ENCODE measurements around the gene DNM1.
"Not testable (repeated sequence)": the region's sequence is repeated elsewhere in the genome, so short reads cannot be mapped to it uniquely, and the experiment has no call there.

Gene DNM1

DNA sequence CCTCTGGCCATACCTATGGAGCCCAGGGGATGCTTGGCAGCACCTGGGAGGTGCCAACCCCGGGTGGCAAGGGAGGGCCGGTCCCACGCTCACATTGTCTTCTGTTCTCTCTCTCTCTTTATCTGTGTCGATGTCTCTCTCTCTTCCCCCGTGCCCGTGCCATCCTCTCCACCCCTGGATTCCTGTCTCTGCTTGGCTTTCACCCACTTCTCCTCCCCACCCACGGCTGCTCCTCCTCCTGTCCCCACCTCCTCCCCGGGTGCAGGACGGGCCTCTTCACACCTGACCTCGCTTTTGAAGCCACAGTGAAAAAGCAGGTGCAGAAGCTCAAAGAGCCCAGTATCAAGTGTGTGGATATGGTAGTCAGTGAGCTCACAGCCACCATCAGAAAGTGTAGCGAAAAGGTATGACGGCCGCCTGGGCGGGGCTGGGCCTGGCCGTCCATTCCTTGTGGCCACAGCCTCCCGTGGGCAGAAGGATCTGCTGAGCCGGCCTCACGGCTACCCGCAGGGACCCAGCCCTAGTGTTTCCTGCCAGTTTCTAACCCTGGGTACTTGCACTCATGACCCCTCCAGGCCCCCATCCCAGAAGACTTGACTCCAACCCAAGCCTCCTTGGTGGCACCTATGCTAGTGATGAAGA, 22.7 kb downstream of the DNM1 start:
- no peak for DNase-seq (ENCODE audit: low read depth)

DNA sequence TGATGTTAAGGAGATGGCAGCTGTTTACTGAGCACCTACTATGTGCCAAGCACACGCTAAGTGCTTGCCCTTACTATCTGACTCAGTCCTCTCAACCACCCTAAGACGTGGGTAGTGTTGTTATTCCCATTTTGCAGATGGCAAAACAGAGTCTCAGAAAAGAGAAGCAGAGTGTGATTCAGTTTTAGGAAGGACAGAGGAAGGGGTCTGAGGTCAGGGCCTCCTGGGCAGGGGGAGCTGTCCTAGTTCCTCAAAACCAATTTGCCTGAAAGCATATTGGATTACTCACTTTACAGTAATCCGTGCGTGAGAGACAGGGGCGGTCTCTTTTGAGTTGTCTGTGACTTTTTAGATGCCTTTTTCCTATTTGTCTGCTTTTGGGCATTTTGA, 23.2 kb downstream of the DNM1 start:
- DNase-seq (ENCODE audit: low read depth) = no peak

DNA sequence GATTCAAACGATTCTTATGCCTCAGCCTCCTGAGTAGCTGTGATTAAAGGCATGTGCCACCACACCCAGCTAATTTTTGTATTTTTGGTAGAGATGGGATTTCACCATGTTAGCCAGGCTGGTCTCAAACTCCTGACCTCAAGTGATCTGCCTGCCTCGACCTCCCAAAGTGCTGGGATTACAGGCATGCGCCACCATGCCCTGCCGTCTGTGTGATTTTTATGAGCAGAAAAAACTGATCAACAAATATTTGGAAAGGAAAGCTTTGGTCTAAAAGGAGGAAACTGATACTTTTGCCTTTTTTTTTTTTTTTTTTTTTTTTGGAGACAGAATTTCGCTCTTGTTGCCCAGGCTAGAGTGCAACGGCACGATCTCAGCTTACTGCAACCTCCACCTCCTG, 27.7 kb downstream of the DNM1 start:
- not testable (repeated sequence) for DNase-seq (ENCODE audit: low read depth)

DNA sequence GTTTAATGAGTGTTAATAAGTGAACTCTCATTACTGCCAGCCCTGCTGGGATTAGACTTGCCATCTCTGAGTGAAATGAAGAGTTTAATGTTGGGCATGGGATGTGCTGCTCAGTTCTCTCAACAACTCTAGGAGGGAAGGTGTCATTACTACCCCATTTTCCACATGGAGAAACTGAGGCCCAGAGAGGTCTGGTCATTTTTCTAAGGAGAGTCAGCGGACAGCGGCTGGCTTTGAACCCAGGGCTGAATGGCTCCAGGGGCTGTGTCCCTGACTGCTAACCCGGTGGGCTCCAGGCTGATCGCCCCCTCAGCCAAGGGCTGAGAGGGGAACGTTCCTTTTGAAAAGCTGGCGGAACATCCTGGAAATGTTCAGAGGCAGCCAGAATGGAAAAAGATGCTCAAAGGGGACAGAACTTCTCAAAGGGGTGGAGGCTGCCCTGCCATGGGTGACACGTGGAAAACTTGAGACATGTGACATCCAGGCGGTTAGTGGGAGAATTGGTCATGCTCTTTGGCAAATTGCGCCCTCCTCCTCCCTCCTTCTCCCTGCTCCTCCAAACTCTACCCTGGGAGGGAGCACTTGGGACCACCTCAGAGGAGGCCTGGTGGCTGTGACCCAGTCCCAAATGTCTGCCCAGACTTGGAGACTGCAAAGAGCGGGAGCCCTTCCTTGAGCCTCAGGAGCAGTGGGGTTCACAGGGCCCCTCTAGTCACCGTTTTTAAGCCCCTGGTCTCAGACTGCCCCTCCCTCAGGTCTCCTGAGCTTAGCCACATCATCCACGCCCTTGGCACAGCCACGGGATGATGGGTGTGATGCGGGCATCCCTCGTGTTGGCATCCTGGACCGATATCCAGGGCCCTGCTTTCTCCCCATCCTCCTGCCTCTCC, 28.7 kb downstream of the DNM1 start:
- no peak for DNase-seq (ENCODE audit: low read depth)

DNA sequence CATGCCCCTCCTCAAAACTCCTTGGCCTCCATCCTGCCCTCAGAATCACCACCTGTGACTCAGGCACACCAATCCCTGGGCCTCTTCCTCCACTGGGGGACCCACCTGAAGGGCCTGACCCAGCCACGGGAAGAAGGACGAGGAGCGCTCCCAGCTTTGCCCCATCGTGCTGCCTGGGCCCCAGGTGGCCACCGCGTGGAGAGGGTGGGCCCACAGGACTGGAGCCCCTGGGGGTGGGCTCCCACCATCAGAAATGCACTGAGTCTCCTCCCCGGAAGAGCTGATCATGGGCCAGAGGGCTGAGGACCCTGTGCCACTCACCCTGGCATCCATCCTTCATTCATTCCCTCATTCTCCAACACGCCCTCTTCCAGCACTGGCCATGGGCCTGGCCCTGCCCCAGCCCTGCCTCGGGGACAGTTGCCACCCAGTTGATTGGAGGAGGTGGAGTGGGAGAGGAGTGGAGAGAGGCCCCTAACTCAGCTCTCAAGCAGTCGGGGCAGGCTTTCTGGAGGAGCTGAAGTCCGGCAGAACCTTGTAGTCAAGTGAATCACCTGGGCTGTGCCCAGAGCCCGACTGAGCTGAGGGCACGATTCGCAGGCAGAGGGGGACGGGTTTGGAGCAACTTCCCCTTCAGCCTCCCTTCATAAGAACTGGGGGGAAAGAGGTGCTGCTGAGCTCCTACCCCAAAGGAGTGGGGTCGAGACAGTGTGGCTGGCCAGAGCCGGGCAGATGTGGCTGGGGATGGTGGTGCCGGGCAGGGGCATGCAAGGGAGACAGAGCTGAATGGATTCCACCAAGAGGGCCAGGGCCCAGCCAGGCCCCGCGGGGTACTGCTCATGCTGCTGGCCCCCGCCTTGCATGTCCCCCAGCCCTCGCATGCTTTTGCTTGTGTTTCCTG, 29.6 kb downstream of the DNM1 start:
- DNase-seq (ENCODE audit: low read depth) = no peak

DNA sequence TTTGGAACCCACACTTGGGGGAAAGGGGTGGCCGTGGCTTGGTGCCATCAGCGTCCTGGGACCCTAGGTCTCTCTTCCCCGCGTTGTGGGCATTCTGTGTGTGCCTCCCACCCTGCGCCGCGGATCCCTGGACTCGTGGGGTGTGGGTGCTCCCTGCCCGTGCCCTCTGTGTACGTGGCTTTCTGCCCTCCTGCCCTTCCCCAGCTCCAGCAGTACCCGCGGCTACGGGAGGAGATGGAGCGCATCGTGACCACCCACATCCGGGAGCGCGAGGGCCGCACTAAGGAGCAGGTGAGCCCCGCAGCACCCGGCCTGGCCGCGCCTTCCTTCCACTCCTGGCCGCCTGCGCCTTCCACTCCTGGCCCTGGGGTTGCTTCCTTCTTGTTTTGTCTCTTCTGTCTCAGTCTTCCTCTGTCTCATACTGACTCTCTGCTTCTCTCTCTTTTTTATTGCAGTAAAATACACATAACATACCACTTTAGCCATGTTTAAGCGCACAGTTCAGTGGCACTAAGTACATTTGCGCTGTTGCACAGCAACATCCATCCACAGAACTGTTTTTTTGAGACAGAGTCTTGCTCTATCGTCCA, 30.7 kb downstream of the DNM1 start:
- DNase-seq (ENCODE audit: low read depth) = no peak

DNA sequence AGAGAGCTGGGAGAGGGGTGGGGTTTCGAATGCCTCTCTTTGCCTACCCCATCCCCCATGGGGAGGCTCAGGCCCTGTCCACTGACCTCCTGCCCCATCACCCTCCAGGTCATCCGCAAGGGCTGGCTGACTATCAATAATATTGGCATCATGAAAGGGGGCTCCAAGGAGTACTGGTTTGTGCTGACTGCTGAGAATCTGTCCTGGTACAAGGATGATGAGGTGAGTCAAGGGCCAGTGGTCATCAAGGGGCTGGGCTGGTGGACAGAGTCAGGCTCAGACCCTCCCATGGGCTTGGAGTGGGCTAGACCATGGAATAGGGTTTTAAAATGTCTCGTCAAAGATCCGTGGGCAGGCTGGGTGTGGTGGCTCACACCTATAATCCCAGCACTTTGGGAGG, 38.9 kb downstream of the DNM1 start:
- no peak for DNase-seq (ENCODE audit: low read depth)

DNA sequence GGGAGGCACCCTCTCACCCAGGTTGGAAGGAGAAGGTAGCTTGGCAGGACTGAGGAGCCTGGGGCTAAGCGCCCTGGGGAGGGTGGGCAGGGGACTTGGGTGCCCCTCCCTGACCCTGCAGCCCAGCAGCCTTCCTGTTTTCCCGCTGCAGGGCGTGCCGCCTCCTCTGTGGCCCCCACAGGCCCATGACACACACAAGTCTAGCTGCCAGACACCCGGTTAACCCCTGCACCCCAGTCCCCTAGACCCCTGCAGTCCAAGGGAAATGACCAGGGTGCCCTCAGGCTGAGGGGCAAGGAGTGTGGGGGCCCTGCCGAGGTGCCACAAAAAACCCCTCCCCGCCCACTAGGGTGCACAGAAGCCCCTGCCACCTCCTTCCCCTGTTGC, 39.6 kb downstream of the DNM1 start:
- DNase-seq (ENCODE audit: low read depth) = no peak

DNA sequence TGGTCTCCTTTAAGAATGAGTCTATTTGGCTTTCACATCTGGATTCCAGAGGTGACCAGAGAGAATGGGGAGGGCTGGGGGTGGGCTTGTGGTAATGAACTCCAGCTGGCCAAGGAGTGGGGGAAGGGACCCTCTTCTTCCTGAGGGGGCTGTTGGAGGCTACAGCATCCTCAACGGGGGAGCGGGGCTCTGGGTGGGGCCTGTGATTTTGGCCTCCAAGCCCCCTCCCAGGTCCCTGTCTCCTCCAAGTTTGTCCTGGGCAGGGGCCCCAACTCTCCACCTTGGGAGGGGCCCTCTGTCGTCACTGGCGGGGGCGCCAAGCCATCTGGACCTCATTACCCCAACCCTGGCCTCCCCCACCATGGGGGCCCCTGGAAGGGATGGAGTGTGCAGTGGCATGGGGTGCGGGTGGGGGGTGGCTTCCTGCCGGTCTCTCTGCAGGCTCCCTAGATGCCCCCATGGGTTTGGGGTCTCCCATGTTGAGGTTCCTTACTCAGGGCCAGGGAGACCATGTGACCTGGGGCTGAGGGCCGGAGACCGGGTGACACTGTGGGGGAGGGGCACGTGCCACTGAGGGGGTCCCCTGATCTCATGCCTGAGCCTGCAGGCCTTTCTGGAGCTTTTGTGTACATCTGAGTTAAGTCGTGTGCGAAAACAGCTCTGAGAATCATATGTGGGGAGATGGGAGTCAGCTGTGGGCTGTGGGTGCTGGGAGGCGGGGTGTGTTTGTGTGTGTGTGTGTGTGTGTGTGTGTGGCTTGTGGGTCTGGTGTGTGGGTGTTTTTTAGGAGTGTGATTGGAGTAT, 40.2 kb downstream of the DNM1 start:
- no peak for DNase-seq (ENCODE audit: low read depth)

DNA sequence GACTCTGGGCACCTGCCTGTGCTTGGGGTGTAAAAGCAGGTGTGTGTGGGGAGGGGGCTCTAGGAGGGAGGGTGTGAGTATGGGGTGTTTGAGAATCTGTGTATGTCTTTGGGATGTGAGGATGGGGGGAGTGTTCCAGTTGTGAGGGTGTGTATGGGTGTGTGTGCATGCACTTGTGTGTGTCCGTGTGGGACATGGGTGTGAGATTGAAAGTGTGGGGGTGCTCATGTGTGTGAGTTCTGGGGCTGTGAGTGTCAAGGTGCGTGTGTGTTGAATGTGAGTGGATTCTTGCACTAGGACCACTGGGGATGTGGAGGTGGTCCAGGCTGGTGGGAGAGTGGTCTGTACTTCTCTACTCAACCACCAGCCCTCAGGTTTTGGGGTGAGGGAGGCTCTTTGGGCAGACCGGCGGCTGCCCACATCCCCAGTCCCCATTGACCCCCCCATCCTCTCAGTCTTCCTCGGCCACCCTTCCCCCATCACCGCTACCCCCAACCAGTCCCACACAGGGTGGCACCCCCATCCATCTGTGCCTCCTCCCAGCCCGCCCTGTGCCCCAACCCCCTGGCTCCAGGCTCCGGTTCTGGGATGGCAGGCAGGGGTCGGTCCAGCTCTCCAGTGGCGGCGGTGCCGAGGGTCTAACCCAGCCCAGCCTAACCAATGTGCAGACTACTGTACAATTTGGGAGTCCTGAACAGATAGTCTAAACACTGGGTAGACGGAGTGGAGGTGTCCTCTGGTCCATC, 41.1 kb downstream of the DNM1 start:
- no peak for DNase-seq (ENCODE audit: low read depth)

DNA sequence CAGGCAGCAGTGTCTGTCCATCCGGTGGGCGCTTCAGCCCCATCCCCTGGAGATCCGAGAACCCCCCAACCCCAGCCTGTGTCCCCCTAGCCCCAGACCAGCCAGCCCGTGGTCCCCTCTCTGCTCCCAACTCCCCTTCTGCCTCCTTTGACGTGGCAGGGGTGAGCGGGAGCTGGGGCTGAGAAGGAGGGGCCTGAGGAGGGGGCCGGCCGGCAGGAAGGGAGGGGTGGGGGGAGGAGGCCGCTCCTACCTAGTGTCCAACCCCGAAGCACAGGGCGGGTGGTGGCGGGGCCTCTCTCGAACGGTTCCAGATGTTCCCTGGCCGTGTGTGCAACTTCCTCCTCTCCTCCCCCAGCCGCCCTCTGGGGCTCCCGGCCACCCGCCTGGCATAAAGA, 41.7 kb downstream of the DNM1 start:
- DNase-seq (ENCODE audit: low read depth) = peak; percentile 58

DNA sequence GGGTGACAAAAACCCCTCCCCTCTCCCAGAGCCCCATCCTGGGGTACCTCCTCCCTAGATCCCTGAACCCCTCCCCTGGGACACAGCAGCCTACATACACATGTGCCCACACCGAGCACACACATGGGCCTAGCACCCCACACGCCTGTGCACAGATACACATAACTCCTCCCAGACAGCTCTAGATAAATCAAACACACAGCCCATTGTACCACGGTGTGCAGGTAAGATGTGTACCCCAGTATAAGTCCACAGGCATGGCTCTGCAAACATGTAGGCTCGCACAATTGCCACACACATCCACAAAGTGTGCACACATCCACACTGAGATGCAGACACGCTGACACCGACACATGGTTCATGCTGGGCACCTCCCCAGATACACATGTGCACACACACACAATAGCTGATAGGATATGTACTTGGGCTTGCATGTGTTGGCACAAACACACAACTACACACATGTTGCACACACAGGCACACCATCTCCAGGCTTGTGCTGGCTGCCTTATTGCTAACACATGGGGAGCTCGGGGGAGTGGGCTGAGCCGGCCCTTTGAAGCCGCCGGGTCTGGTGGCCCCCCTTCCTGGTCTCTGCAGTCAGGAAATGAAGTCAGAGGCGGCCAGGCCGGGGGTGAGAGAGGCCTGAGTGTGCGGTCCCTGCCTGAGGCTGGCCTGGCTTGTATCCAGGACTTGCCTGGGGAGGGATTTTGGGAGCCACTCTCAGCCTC, 42.4 kb downstream of the DNM1 start:
- peak; percentile 36 for DNase-seq (ENCODE audit: low read depth)

DNA sequence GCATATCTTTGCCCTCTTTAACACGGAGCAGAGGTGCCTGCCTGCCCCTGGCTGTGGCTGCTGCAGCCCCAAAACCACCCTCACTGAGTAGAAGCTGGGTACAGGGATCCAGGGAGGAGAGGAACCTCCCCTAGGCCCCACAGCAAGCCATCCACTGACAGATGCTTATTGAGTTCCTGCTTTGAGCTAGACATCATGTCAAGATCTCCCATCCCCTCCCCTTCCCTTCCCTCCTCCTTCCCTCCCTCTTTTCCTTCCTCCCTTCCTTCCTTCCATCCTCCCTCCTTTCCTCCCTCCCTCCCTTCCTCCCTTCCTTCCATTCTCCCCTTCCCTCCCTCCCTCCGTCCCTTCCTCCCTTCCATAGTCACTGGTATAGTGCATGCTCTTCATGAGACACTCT, 43.3 kb downstream of the DNM1 start:
- DNase-seq (ENCODE audit: low read depth) = no peak

DNA sequence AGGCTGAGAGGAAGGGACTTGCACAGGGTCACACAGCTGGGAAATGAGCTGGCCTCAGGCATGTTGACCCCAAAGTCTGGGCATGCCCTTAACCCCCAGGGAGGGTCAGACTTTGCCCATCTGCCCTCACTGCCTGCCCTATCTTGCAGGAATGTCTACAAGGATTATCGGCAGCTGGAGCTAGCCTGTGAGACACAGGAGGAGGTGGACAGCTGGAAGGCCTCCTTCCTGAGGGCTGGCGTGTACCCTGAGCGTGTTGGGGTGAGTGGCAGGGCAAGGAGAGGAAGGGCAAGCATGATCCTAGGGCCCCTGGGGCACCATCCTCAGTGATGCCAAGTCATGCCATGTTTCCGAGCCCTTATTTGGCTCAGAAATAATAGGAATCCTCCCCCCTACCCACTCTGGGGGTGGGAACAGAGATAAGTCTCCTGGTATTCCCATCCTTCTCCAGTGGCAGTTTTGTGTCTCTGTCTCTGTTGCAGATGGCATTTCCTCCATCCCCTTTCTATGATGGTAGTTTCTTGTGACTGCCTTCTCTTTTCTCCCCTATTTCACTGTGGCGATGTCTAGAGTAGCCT, 44.1 kb downstream of the DNM1 start:
- no peak for DNase-seq (ENCODE audit: low read depth)

DNA sequence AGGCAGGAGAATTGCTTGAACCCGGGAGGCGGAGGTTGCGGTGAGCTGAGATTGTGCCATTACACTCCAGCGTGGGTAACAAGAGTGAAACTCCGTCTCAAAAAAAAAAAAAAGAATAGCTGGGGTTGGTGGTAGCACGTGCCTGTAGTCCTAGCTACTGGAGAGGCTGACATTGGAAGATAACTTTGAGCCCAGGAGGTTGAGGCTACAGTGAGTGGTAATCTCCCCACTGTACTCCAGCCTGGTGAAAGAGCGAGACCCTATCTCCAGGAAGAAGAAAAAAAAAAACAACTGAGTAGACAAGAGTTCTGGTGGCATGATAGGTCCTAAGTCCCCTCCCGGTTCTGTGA, 46.4 kb downstream of the DNM1 start:
- DNase-seq (ENCODE audit: low read depth) = no peak

DNA sequence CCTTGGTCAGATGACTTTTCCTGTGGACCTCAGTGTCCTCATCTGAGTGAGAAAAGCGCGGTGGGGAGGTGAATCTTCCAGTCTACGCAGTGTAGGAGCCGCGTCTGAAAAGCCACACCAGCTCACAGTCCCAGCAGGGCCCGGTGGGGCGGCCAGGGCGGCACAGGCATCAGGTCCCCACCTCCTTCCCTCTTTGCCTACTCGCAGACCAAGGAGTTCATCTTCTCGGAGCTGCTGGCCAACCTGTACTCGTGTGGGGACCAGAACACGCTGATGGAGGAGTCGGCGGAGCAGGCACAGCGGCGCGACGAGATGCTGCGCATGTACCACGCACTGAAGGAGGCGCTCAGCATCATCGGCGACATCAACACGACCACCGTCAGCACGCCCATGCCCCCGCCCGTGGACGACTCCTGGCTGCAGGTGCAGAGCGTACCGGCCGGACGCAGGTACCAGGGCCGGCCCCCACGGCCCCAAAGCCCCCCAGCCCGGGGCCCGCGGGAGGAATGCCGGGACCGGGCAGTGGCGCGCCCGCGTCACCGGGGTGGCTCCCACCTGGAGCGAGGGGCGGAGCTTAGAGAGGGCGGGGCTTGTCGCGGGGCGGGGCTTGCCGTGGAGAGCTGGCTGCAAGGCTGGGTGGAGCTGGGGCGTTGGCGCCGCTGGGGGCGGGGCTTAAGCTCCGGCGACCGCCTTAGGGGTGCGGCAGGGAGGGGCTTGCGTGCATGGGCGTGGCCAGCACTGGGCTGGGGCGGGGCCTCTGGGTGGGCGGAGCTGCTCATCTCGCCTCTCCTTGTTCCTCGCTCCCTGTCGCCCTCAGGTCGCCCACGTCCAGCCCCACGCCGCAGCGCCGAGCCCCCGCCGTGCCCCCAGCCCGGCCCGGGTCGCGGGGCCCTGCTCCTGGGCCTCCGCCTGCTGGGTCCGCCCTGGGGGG, 47.0 kb downstream of the DNM1 start:
- DNase-seq (ENCODE audit: low read depth) = peak; percentile 71

DNA sequence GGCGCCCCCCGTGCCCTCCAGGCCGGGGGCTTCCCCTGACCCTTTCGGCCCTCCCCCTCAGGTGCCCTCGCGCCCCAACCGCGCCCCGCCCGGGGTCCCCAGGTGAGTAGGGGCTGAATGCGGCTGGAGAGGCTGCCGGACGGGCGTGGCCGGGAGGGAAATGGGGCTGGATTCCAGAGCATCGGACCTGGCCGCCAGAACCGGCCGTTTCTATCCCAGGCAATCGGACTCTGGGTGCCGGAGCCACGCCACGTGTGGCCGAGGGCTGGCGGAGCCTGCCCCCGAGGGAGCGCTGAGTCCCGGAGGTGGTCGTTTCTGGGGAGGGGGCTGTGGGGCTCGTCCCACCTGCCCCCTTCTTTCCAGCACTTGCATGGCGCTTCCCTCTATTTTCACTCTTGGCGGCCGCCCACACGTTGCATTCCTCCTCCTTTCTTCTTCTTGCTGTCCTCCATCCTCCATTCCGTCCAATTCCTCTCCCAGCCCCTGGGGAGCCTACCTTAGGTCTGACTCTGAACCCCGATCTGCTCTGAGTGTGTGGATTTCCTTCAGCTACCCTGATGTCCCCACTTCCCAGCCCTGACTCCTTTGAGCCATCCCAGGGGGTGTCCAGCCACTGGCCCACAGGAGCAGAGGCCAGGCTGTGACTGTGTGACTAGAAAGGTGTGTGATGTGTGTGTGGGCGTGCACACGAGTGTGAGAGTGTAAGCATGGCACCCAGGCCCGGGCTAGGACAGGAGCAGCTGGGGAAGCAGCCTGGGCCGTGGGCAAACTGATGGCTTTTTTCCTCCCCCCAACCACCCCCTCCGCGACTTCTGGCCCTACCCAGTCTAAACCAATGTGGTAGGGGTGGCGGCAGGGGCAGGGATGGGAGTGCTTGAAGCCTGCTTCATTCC, 47.9 kb downstream of the DNM1 start:
- no peak for DNase-seq (ENCODE audit: low read depth)

DNA sequence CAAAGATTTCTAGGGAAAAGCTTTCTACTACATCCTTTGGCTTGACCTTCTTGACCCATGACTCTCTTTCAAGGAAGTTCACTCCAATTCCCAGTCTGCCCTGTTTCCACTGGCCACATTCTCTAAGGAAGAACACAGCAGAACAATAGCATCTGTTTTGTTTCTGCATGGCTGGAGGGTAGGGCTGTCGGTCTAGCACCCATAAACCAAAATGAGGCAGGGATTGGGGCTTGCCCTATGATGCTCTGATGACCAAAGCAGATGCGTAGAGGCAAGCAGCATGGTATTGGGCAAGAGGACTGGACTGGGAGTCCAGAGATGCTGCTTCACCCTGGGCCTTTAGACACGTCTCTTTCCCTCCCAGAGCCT, 48.5 kb downstream of the DNM1 start:
- peak; percentile 20 for DNase-seq (ENCODE audit: low read depth)
